Measurements from ENCODE around the gene RHOBTB1. TPM values are rescaled to one million over a fixed set of nuclear protein-coding genes. Genes with fewer than 3 reads are reported as not detected.

Gene RHOBTB1
- total and polyA plus RNA-seq, 4 donors = 2.7 to 11.8 (median 4.9) TPM

- H3K27ac ChIP-seq (ENCODE audit: low read depth in 1 of 2, low read length in 2 of 2) = no peak overlapping the region
- no peak for DNase-seq (ENCODE audit: low spot score)
- no peaks in the 10 kb centered on the region for H3K4me1 ChIP-seq (ENCODE audit: control insufficient read depth in 4 of 4, insufficient read depth in 4 of 4, low read length in 3 of 4)
- 82% methylated on average over 3 of the region's 3 CpGs for WGBS
- H3K36me3 ChIP-seq (ENCODE audit: control insufficient read depth in 4 of 4, insufficient read depth in 3 of 4, low read depth in 1 of 4, low read length in 3 of 4) = no peaks in the 10 kb centered on the region
- no peak overlapping the region for H3K9ac ChIP-seq (ENCODE audit: low read depth in 1 of 2, low read length in 2 of 2)
- no peaks in the 10 kb centered on the region for H3K27me3 ChIP-seq (ENCODE audit: control insufficient read depth in 4 of 4, insufficient read depth in 4 of 4, low read length in 3 of 4)
- no peak overlapping the region for H3K4me3 ChIP-seq (ENCODE audit: low read depth in 1 of 3, low read length in 3 of 3)
- TF ChIP-seq HNF4G (IDR thresholded peaks at IDR 0.05) (no peak), YY1 (IDR thresholded peaks at IDR 0.05) (no peak), FOXA1 (IDR thresholded peaks at IDR 0.05) (no peak), FOXA2 (IDR thresholded peaks at IDR 0.05) (no peak), NR2F2 (IDR thresholded peaks at IDR 0.05) (no peak), REST (IDR thresholded peaks at IDR 0.05) (no peak), EGR1 (IDR thresholded peaks at IDR 0.05; ENCODE audit: low read depth in 2 of 2) (no peak), RXRA (IDR thresholded peaks at IDR 0.05) (no peak), TAF1 (conservative IDR thresholded peaks at IDR 0.05) (no peak), GABPA (IDR thresholded peaks at IDR 0.05 in 1 of 2, conservative IDR thresholded peaks at IDR 0.05 in 1 of 2) (no peak), JUND (IDR thresholded peaks at IDR 0.05) (no peak), SP1 (IDR thresholded peaks at IDR 0.05) (no peak)
- TF ChIP-seq, protein P1, sequence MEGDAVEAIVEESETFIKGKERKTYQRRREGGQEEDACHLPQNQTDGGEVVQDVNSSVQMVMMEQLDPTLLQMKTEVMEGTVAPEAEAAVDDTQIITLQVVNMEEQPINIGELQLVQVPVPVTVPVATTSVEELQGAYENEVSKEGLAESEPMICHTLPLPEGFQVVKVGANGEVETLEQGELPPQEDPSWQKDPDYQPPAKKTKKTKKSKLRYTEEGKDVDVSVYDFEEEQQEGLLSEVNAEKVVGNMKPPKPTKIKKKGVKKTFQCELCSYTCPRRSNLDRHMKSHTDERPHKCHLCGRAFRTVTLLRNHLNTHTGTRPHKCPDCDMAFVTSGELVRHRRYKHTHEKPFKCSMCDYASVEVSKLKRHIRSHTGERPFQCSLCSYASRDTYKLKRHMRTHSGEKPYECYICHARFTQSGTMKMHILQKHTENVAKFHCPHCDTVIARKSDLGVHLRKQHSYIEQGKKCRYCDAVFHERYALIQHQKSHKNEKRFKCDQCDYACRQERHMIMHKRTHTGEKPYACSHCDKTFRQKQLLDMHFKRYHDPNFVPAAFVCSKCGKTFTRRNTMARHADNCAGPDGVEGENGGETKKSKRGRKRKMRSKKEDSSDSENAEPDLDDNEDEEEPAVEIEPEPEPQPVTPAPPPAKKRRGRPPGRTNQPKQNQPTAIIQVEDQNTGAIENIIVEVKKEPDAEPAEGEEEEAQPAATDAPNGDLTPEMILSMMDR (IDR thresholded peaks at IDR 0.05; ENCODE audit: low read depth, low read length, missing input control) = no peak
- H3K9me3 ChIP-seq (ENCODE audit: control insufficient read depth in 4 of 4, low read length in 3 of 4) = no peaks in the 10 kb centered on the region
These were observed 8.3 kb upstream of the RHOBTB1 start for GRCh38 chr10:60952067-60952845.

- no peaks in the 10 kb centered on the region for H3K36me3 ChIP-seq (ENCODE audit: control insufficient read depth in 4 of 4, insufficient read depth in 3 of 4, low read depth in 1 of 4, low read length in 3 of 4)
- no peak overlapping the region for H3K27ac ChIP-seq (ENCODE audit: low read depth in 1 of 2, low read length in 2 of 2)
- no peaks in the 10 kb centered on the region for H3K27me3 ChIP-seq (ENCODE audit: control insufficient read depth in 4 of 4, insufficient read depth in 4 of 4, low read length in 3 of 4)
- H3K9ac ChIP-seq (ENCODE audit: low read depth in 1 of 2, low read length in 2 of 2) = no peak overlapping the region
- TF ChIP-seq RAD21 (IDR thresholded peaks at IDR 0.05) (no peak), TAF1 (conservative IDR thresholded peaks at IDR 0.05) (no peak), ATF3 (IDR thresholded peaks at IDR 0.05) (no peak), NR2F2 (IDR thresholded peaks at IDR 0.05) (no peak), GABPA (IDR thresholded peaks at IDR 0.05 in 1 of 2, conservative IDR thresholded peaks at IDR 0.05 in 1 of 2) (no peak), HNF4A (conservative IDR thresholded peaks at IDR 0.05) (no peak)
- H3K9me3 ChIP-seq (ENCODE audit: control insufficient read depth in 4 of 4, low read length in 3 of 4) = no peaks in the 10 kb centered on the region
- DNase-seq (ENCODE audit: low spot score) = no peak
- no peaks in the 10 kb centered on the region for H3K4me1 ChIP-seq (ENCODE audit: control insufficient read depth in 4 of 4, insufficient read depth in 4 of 4, low read length in 3 of 4)
- 72% methylated on average over 5 of the region's 5 CpGs for WGBS
- H3K4me3 ChIP-seq (ENCODE audit: low read depth in 1 of 3, low read length in 3 of 3) = no peak overlapping the region
These were observed 7.3 kb upstream of the RHOBTB1 start for GRCh38 chr10:60951272-60951724.

Data from liver (tissue), 9 donors.